ENCODE data around the gene SEC14L2. TPM values are rescaled to one million over a fixed set of nuclear protein-coding genes. Genes with fewer than 3 reads are reported as not detected.
A peak's percentile ranks its signal among the peaks of the same experiment; 100 is the strongest.

Gene SEC14L2
- polyA plus RNA-seq (2013, experiment 1 of 2): 2.0 TPM
- 2.0 TPM for polyA plus RNA-seq (2013, experiment 2 of 2)

GRCh38 chr22:30396871-30397655 lies at the start of gene SEC14L2:
Gene SEC14L2 (plus strand): TSS chr22:30397018. CDS start chr22:30397117, 99 bp downstream.
- no peak within 1 kb of the TSS for H3K27ac ChIP-seq (ENCODE audit: low read depth, low read length)
- peaks cover 17% of the 10 kb centered on the region for H3K4me1 ChIP-seq (ENCODE audit: insufficient read depth, low read length)
- H3K4me3 ChIP-seq (ENCODE audit: low read length): peak within 1 kb of the TSS; percentile 74
- under 1% methylated on average over 56 of the region's 56 CpGs for WGBS
- no peak within 1 kb of the TSS for H3K9ac ChIP-seq (ENCODE audit: low read depth, low read length)
- peaks cover 29% of the 10 kb centered on the region for H3K27me3 ChIP-seq (ENCODE audit: insufficient read depth, low read length)
- H3K36me3 ChIP-seq (ENCODE audit: insufficient read depth, low read length): no peaks in the 10 kb centered on the region
- H3K9me3 ChIP-seq (ENCODE audit: insufficient read depth, low read depth, low read length): no peaks in the 10 kb centered on the region

- Histone ChIP-seq H3K4me3 (ENCODE audit: low read length) (no peak overlapping the region), H3K9me3 (ENCODE audit: insufficient read depth, low read depth, low read length) (no peaks in the 10 kb centered on the region), H3K4me1 (ENCODE audit: insufficient read depth, low read length) (no peaks in the 10 kb centered on the region), H3K27ac (ENCODE audit: low read depth, low read length) (no peak overlapping the region), H3K27me3 (ENCODE audit: insufficient read depth, low read length) (no peaks in the 10 kb centered on the region), H3K9ac (ENCODE audit: low read depth, low read length) (no peak overlapping the region), H3K36me3 (ENCODE audit: insufficient read depth, low read length) (peaks cover 96% of the 10 kb centered on the region)
- 90% methylated on average over 5 of the region's 5 CpGs for WGBS
These were observed 49.4 kb upstream of the SEC14L2 start for GRCh38 chr22:30347255-30347892.

GRCh38 chr22:30348404-30348803 lies 48.4 kb upstream of the SEC14L2 start:
- Histone ChIP-seq H3K27ac (ENCODE audit: low read depth, low read length) (no peak overlapping the region), H3K36me3 (ENCODE audit: insufficient read depth, low read length) (peaks cover 94% of the 10 kb centered on the region)
- WGBS: 94% methylated on average over 4 of the region's 4 CpGs

GRCh38 chr22:30348809-30349208 lies 48.0 kb upstream of the SEC14L2 start:
- no peaks in the 10 kb centered on the region for H3K27me3 ChIP-seq (ENCODE audit: insufficient read depth, low read length)
- no peaks in the 10 kb centered on the region for H3K4me1 ChIP-seq (ENCODE audit: insufficient read depth, low read length)
- H3K27ac ChIP-seq (ENCODE audit: low read depth, low read length): no peak overlapping the region
- WGBS: 95% methylated on average over 4 of the region's 4 CpGs
- no peak overlapping the region for H3K4me3 ChIP-seq (ENCODE audit: low read length)
- H3K36me3 ChIP-seq (ENCODE audit: insufficient read depth, low read length): peaks cover 92% of the 10 kb centered on the region
- H3K9me3 ChIP-seq (ENCODE audit: insufficient read depth, low read depth, low read length): no peaks in the 10 kb centered on the region
- no peak overlapping the region for H3K9ac ChIP-seq (ENCODE audit: low read depth, low read length)

More at GRCh38 chr22:30348404-30348803, 48.4 kb upstream of the SEC14L2 start:
- Histone ChIP-seq H3K9ac (ENCODE audit: low read depth, low read length) (no peak overlapping the region), H3K9me3 (ENCODE audit: insufficient read depth, low read depth, low read length) (no peaks in the 10 kb centered on the region), H3K27me3 (ENCODE audit: insufficient read depth, low read length) (no peaks in the 10 kb centered on the region), H3K4me1 (ENCODE audit: insufficient read depth, low read length) (no peaks in the 10 kb centered on the region), H3K4me3 (ENCODE audit: low read length) (no peak overlapping the region)

GRCh38 chr22:30351226-30351625 lies 45.6 kb upstream of the SEC14L2 start:
- Histone ChIP-seq H3K27me3 (ENCODE audit: insufficient read depth, low read length) (no peaks in the 10 kb centered on the region), H3K36me3 (ENCODE audit: insufficient read depth, low read length) (peaks cover 71% of the 10 kb centered on the region), H3K9ac (ENCODE audit: low read depth, low read length) (no peak overlapping the region), H3K4me3 (ENCODE audit: low read length) (no peak overlapping the region), H3K9me3 (ENCODE audit: insufficient read depth, low read depth, low read length) (no peaks in the 10 kb centered on the region), H3K27ac (ENCODE audit: low read depth, low read length) (no peak overlapping the region), H3K4me1 (ENCODE audit: insufficient read depth, low read length) (peaks cover 4% of the 10 kb centered on the region; the same call in 1 of the 2 replicates)
- 97% methylated on average over 3 of the region's 3 CpGs for WGBS

GRCh38 chr22:30354644-30355043 lies 42.2 kb upstream of the SEC14L2 start:
- no peak overlapping the region for H3K4me3 ChIP-seq (ENCODE audit: low read length)
- no peak overlapping the region for H3K27ac ChIP-seq (ENCODE audit: low read depth, low read length)
- H3K27me3 ChIP-seq (ENCODE audit: insufficient read depth, low read length): no peaks in the 10 kb centered on the region
- H3K9ac ChIP-seq (ENCODE audit: low read depth, low read length): no peak overlapping the region
- 94% methylated on average over 5 of the region's 5 CpGs for WGBS
- H3K4me1 ChIP-seq (ENCODE audit: insufficient read depth, low read length): peaks cover 12% of the 10 kb centered on the region
- H3K36me3 ChIP-seq (ENCODE audit: insufficient read depth, low read length): peaks cover 48% of the 10 kb centered on the region
- no peaks in the 10 kb centered on the region for H3K9me3 ChIP-seq (ENCODE audit: insufficient read depth, low read depth, low read length)

- Histone ChIP-seq H3K36me3 (ENCODE audit: insufficient read depth, low read length) (peaks cover 29% of the 10 kb centered on the region), H3K27me3 (ENCODE audit: insufficient read depth, low read length) (no peaks in the 10 kb centered on the region), H3K27ac (ENCODE audit: low read depth, low read length) (peak within 1 kb of the TSS; percentile 99), H3K9me3 (ENCODE audit: insufficient read depth, low read depth, low read length) (no peaks in the 10 kb centered on the region), H3K4me3 (ENCODE audit: low read length) (peak within 1 kb of the TSS; percentile 99), H3K4me1 (ENCODE audit: insufficient read depth, low read length) (peaks cover 12% of the 10 kb centered on the region), H3K9ac (ENCODE audit: low read depth, low read length) (peak within 1 kb of the TSS; percentile 98)
- under 1% methylated on average over 91 of the region's 91 CpGs for WGBS
These were observed 40.2 kb upstream of the SEC14L2 start, which contains the start of the genes CCDC157 and SF3A1 for GRCh38 chr22:30356449-30357235. Gene CCDC157 (plus strand): TSS chr22:30357007. CDS start chr22:30366001, 8,994 bp downstream. Gene SF3A1 (minus strand): TSS chr22:30356894. CDS start chr22:30356792, 102 bp downstream.

- H3K27ac ChIP-seq (ENCODE audit: low read depth, low read length): peak overlapping the region; percentile 99
- H3K4me1 ChIP-seq (ENCODE audit: insufficient read depth, low read length): peaks cover 13% of the 10 kb centered on the region
- H3K9me3 ChIP-seq (ENCODE audit: insufficient read depth, low read depth, low read length): no peaks in the 10 kb centered on the region
- H3K4me3 ChIP-seq (ENCODE audit: low read length): peak overlapping the region; percentile 99
- H3K9ac ChIP-seq (ENCODE audit: low read depth, low read length): peak overlapping the region; percentile 98
- peaks cover 23% of the 10 kb centered on the region for H3K36me3 ChIP-seq (ENCODE audit: insufficient read depth, low read length)
- no peaks in the 10 kb centered on the region for H3K27me3 ChIP-seq (ENCODE audit: insufficient read depth, low read length)
- under 1% methylated on average over 9 of the region's 9 CpGs for WGBS
These were observed 39.6 kb upstream of the SEC14L2 start for GRCh38 chr22:30357236-30357570.

GRCh38 chr22:30357650-30358215 lies 39.1 kb upstream of the SEC14L2 start:
- Histone ChIP-seq H3K27me3 (ENCODE audit: insufficient read depth, low read length) (no peaks in the 10 kb centered on the region), H3K9ac (ENCODE audit: low read depth, low read length) (peak overlapping the region; percentile 98), H3K4me1 (ENCODE audit: insufficient read depth, low read length) (peaks cover 16% of the 10 kb centered on the region), H3K4me3 (ENCODE audit: low read length) (peak overlapping the region; percentile 99), H3K27ac (ENCODE audit: low read depth, low read length) (no peak overlapping the region), H3K9me3 (ENCODE audit: insufficient read depth, low read depth, low read length) (no peaks in the 10 kb centered on the region), H3K36me3 (ENCODE audit: insufficient read depth, low read length) (peaks cover 18% of the 10 kb centered on the region)
- 60% methylated on average over 19 of the region's 22 CpGs for WGBS

- WGBS: 91% methylated on average over 6 of the region's 6 CpGs
- no peak overlapping the region for H3K9ac ChIP-seq (ENCODE audit: low read depth, low read length)
- H3K9me3 ChIP-seq (ENCODE audit: insufficient read depth, low read depth, low read length): no peaks in the 10 kb centered on the region
- H3K27ac ChIP-seq (ENCODE audit: low read depth, low read length): no peak overlapping the region
- peaks cover 14% of the 10 kb centered on the region for H3K36me3 ChIP-seq (ENCODE audit: insufficient read depth, low read length)
- no peak overlapping the region for H3K4me3 ChIP-seq (ENCODE audit: low read length)
- no peaks in the 10 kb centered on the region for H3K27me3 ChIP-seq (ENCODE audit: insufficient read depth, low read length)
- H3K4me1 ChIP-seq (ENCODE audit: insufficient read depth, low read length): peaks cover 23% of the 10 kb centered on the region
These were observed 38.3 kb upstream of the SEC14L2 start for GRCh38 chr22:30358541-30358940.
